ENCODE data around the gene HS3ST5. TPM values are rescaled to one million over a fixed set of nuclear protein-coding genes. Genes with fewer than 3 reads are reported as not detected.

The HS3ST5 gene
- total RNA-seq, 1 experiment from 2014 or later = not detected

DNA sequence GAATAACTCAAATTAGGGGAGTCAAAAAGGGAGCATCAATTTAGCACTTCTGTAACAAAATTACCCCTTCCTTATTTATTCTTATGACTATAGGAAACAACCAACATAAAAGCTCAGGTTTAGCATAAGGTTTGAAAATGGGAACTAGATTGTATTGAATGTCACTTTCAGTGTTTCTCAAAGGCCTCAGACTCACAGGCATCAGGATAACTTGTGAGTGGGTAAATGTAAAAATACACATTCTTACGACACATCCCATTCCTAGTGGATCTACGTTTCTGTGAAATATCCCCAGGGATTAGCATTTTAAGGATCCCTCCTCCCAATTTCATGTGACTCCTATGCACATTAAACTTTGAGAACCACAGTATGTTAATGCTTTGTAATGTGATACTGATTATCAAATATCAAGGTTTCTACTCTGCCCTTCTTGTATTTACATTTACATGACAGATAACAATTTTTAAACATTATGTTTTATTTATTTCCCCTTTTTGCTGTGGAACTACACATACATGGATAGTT is 114.8 kb downstream of the HS3ST5 start:
- H3K9me2 ChIP-seq (ENCODE audit: insufficient read depth) = no peaks in the 10 kb centered on the region
- no peaks in the 10 kb centered on the region for H3K79me2 ChIP-seq (ENCODE audit: insufficient read depth, low read length)
- H3K27me3 ChIP-seq (ENCODE audit: insufficient read depth, low read length) = peaks cover 26% of the 10 kb centered on the region
- H2AFZ ChIP-seq (ENCODE audit: low read depth, low read length, poor library complexity, severe bottlenecking) = no peak overlapping the region
- H3K4me1 ChIP-seq (ENCODE audit: control insufficient read depth in 1 of 2, insufficient read depth in 2 of 2, low read length in 2 of 2) = no peaks in the 10 kb centered on the region
- no peaks in the 10 kb centered on the region for H3K36me3 ChIP-seq (ENCODE audit: control insufficient read depth in 1 of 2, insufficient read depth in 2 of 2, low read length in 2 of 2)
- H3K9me3 ChIP-seq (ENCODE audit: control insufficient read depth in 1 of 2, insufficient read depth in 1 of 2, low read depth in 1 of 2, low read length in 2 of 2) = peaks cover 0 to 3% of the 10 kb centered on the region in 2 experiments; a peak in 1 of 4 replicates
- DNase-seq (ENCODE audit: low read depth, low spot score) (no peak), ATAC-seq (no peak)
- H3K9ac ChIP-seq (ENCODE audit: low read length) = no peak overlapping the region
- no peak overlapping the region for H3K27ac ChIP-seq (ENCODE audit: low read depth, low read length)
- no peak overlapping the region for H3K4me2 ChIP-seq (ENCODE audit: low read length)
- ChIA-PET CTCF (no interaction called here), RAD21 (ENCODE audit: low non-redundant PET in 1 of 2, low total read pairs in 2 of 2, uncharacterized antibody in 2 of 2, unreplicated experiment in 2 of 2) (no interaction called here), POLR2A (no interaction called here)
- H4K20me1 ChIP-seq (ENCODE audit: insufficient read depth) = no peaks in the 10 kb centered on the region
- no peak overlapping the region for H3K4me3 ChIP-seq (replicated peaks in 1 of 2; ENCODE audit: low read depth in 1 of 2, low read length in 2 of 2)
- BruUV-seq (replicated peaks) = no TSS peak
- intact Hi-C loops (cut with micrococcal nuclease) = no loop called here
- TF ChIP-seq, protein P1, sequence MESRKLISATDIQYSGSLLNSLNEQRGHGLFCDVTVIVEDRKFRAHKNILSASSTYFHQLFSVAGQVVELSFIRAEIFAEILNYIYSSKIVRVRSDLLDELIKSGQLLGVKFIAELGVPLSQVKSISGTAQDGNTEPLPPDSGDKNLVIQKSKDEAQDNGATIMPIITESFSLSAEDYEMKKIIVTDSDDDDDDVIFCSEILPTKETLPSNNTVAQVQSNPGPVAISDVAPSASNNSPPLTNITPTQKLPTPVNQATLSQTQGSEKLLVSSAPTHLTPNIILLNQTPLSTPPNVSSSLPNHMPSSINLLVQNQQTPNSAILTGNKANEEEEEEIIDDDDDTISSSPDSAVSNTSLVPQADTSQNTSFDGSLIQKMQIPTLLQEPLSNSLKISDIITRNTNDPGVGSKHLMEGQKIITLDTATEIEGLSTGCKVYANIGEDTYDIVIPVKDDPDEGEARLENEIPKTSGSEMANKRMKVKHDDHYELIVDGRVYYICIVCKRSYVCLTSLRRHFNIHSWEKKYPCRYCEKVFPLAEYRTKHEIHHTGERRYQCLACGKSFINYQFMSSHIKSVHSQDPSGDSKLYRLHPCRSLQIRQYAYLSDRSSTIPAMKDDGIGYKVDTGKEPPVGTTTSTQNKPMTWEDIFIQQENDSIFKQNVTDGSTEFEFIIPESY (IDR thresholded peaks at IDR 0.05; ENCODE audit: extremely low read depth, insufficient replicate concordance, low read length) = no peak
- TF ChIP-seq ZFX (IDR thresholded peaks at IDR 0.05) (no peak), SP1 (IDR thresholded peaks at IDR 0.05; ENCODE audit: low read depth) (no peak), FOSL1 (IDR thresholded peaks at IDR 0.05; ENCODE audit: low read depth) (no peak), EZH2phosphoT487 (IDR thresholded peaks at IDR 0.05; ENCODE audit: borderline replicate concordance) (no peak), CBX3 (IDR thresholded peaks at IDR 0.05; ENCODE audit: low read depth) (no peak), SIN3A (IDR thresholded peaks at IDR 0.05; ENCODE audit: low read depth) (no peak), ZNF274 (IDR thresholded peaks at IDR 0.05; ENCODE audit: low read depth, low read length) (no peak), ELF1 (IDR thresholded peaks at IDR 0.05; ENCODE audit: borderline replicate concordance, low read depth) (no peak), EZH2 (IDR thresholded peaks at IDR 0.05) (no peak), RAD21 (IDR thresholded peaks at IDR 0.05; ENCODE audit: low read depth) (no peak), TCF7L2 (IDR thresholded peaks at IDR 0.05; ENCODE audit: borderline replicate concordance, extremely low read depth, insufficient read depth, insufficient read length) (no peak), YY1 (IDR thresholded peaks at IDR 0.05; ENCODE audit: extremely low read depth, insufficient replicate concordance, low read depth, low read length) (no peak), JUND (IDR thresholded peaks at IDR 0.05) (no peak)
- TF ChIP-seq, protein P2, sequence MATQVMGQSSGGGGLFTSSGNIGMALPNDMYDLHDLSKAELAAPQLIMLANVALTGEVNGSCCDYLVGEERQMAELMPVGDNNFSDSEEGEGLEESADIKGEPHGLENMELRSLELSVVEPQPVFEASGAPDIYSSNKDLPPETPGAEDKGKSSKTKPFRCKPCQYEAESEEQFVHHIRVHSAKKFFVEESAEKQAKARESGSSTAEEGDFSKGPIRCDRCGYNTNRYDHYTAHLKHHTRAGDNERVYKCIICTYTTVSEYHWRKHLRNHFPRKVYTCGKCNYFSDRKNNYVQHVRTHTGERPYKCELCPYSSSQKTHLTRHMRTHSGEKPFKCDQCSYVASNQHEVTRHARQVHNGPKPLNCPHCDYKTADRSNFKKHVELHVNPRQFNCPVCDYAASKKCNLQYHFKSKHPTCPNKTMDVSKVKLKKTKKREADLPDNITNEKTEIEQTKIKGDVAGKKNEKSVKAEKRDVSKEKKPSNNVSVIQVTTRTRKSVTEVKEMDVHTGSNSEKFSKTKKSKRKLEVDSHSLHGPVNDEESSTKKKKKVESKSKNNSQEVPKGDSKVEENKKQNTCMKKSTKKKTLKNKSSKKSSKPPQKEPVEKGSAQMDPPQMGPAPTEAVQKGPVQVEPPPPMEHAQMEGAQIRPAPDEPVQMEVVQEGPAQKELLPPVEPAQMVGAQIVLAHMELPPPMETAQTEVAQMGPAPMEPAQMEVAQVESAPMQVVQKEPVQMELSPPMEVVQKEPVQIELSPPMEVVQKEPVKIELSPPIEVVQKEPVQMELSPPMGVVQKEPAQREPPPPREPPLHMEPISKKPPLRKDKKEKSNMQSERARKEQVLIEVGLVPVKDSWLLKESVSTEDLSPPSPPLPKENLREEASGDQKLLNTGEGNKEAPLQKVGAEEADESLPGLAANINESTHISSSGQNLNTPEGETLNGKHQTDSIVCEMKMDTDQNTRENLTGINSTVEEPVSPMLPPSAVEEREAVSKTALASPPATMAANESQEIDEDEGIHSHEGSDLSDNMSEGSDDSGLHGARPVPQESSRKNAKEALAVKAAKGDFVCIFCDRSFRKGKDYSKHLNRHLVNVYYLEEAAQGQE (IDR thresholded peaks at IDR 0.05; ENCODE audit: low read depth) = no peak
- TF ChIP-seq, protein P3, sequence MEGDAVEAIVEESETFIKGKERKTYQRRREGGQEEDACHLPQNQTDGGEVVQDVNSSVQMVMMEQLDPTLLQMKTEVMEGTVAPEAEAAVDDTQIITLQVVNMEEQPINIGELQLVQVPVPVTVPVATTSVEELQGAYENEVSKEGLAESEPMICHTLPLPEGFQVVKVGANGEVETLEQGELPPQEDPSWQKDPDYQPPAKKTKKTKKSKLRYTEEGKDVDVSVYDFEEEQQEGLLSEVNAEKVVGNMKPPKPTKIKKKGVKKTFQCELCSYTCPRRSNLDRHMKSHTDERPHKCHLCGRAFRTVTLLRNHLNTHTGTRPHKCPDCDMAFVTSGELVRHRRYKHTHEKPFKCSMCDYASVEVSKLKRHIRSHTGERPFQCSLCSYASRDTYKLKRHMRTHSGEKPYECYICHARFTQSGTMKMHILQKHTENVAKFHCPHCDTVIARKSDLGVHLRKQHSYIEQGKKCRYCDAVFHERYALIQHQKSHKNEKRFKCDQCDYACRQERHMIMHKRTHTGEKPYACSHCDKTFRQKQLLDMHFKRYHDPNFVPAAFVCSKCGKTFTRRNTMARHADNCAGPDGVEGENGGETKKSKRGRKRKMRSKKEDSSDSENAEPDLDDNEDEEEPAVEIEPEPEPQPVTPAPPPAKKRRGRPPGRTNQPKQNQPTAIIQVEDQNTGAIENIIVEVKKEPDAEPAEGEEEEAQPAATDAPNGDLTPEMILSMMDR (IDR thresholded peaks at IDR 0.05 in 2 of 3, conservative IDR thresholded peaks at IDR 0.05 in 1 of 3; ENCODE audit: borderline replicate concordance in 1 of 3, insufficient read depth in 1 of 3, low read depth in 2 of 3, low read length in 2 of 3) = no peak
- TF ChIP-seq, protein P4, sequence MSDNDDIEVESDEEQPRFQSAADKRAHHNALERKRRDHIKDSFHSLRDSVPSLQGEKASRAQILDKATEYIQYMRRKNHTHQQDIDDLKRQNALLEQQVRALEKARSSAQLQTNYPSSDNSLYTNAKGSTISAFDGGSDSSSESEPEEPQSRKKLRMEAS (IDR thresholded peaks at IDR 0.05) = no peak

Data from HCT116 (cell line).